HEK293 (cell line): ENCODE data around the gene NEK6.

Experiments
- FEZF1 ChIP-seq: fragments of 450-650 bp; formaldehyde crosslinking; IDR thresholded peaks from 2 replicates; pipeline ENCODE4 v1.5.1; 2016; ENCODE audit warnings: missing biosample characterization, missing genetic modification characterization
- KLF1 ChIP-seq: fragments of 450-650 bp; formaldehyde crosslinking; IDR thresholded peaks from 2 replicates; pipeline ENCODE4 v1.5.1; 2016; ENCODE audit warnings: missing biosample characterization, missing genetic modification characterization
- SP7 ChIP-seq: fragments of 450-650 bp; formaldehyde crosslinking; IDR thresholded peaks from 2 replicates; pipeline ENCODE4 v1.5.1; 2016; ENCODE audit warnings: missing biosample characterization, missing genetic modification characterization
- ZBTB48 ChIP-seq: fragments of 450-650 bp; formaldehyde crosslinking; IDR thresholded peaks from 2 replicates; pipeline ENCODE4 v1.5.1; 2016; ENCODE audit warnings: missing biosample characterization, missing genetic modification characterization
- ZNF114 ChIP-seq: fragments of 450-650 bp; formaldehyde crosslinking; IDR thresholded peaks from 2 replicates; pipeline ENCODE4 v1.5.0; 2017; ENCODE audit warnings: missing biosample characterization, missing genetic modification characterization
- ZNF202 ChIP-seq: fragments of 450-650 bp; formaldehyde crosslinking; IDR thresholded peaks from 2 replicates; pipeline ENCODE4 v1.5.1; 2016; ENCODE audit warnings: missing biosample characterization, missing genetic modification characterization, borderline replicate concordance
- ZNF223 ChIP-seq: fragments of 450-650 bp; formaldehyde crosslinking; IDR thresholded peaks from 2 replicates; pipeline ENCODE4 v1.5.1; 2016; ENCODE audit warnings: missing biosample characterization, missing genetic modification characterization
- ZNF426 ChIP-seq: fragments of 450-650 bp; formaldehyde crosslinking; IDR thresholded peaks from 2 replicates; pipeline ENCODE4 v1.5.1; 2017; ENCODE audit warnings: missing biosample characterization, missing genetic modification characterization, mild to moderate bottlenecking, inconsistent platforms, moderate library complexity
- ZNF473 ChIP-seq: fragments of 450-650 bp; formaldehyde crosslinking; IDR thresholded peaks from 2 replicates; pipeline ENCODE4 v1.5.1; 2017; ENCODE audit warnings: missing biosample characterization, missing genetic modification characterization
- ZNF529 ChIP-seq: fragments of 450-650 bp; formaldehyde crosslinking; IDR thresholded peaks from 2 replicates; pipeline ENCODE4 v1.5.1; 2017; ENCODE audit warnings: missing genetic modification characterization, missing biosample characterization; ENCODE audit not compliant: insufficient replicate concordance
- ZNF548 ChIP-seq: fragments of 450-650 bp; formaldehyde crosslinking; IDR thresholded peaks from 2 replicates; pipeline ENCODE4 v1.5.1; 2016; ENCODE audit warnings: missing biosample characterization, missing genetic modification characterization
- ZNF621 ChIP-seq: fragments of 450-650 bp; formaldehyde crosslinking; IDR thresholded peaks from 2 replicates; pipeline ENCODE4 v1.5.1; 2017; ENCODE audit warnings: missing biosample characterization, missing genetic modification characterization
- ZNF626 ChIP-seq: fragments of 450-650 bp; sonication (Bioruptor Pico); formaldehyde crosslinking; IDR thresholded peaks from 2 replicates; pipeline ENCODE4 v1.5.1; 2018; ENCODE audit warnings: missing biosample characterization, missing genetic modification characterization, inconsistent platforms
- ZNF747 ChIP-seq: fragments of 450-650 bp; formaldehyde crosslinking; IDR thresholded peaks from 2 replicates; pipeline ENCODE4 v1.5.1; 2016; ENCODE audit warnings: missing biosample characterization, missing genetic modification characterization
- ZNF76 ChIP-seq: fragments of 450-650 bp; formaldehyde crosslinking; IDR thresholded peaks from 2 replicates; pipeline ENCODE4; 2016; ENCODE audit warnings: low read depth, missing biosample characterization, missing genetic modification characterization, borderline replicate concordance
- ZNF830 ChIP-seq: fragments of 450-650 bp; IDR thresholded peaks from 2 replicates; pipeline ENCODE4 v1.5.0; 2018; ENCODE audit warnings: missing biosample characterization, missing genetic modification characterization, low read depth, mild to moderate bottlenecking, moderate library complexity
- ZNF843 ChIP-seq: fragments of 450-650 bp; formaldehyde crosslinking; IDR thresholded peaks from 2 replicates; pipeline ENCODE4 v1.5.1; 2016; ENCODE audit warnings: missing biosample characterization, missing genetic modification characterization
- TF ChIP-seq, protein P1 (sequence below): fragments of 450-650 bp; formaldehyde crosslinking; IDR thresholded peaks from 2 replicates; pipeline ENCODE4 v1.5.1; 2016; ENCODE audit warnings: missing biosample characterization, missing genetic modification characterization
- TF ChIP-seq, protein P2 (sequence below): fragments of 450-650 bp; formaldehyde crosslinking; IDR thresholded peaks from 2 replicates; pipeline ENCODE4 v1.5.1; 2016; ENCODE audit warnings: missing biosample characterization, missing genetic modification characterization
- TF ChIP-seq, protein P3 (sequence below): fragments of 450-650 bp; IDR thresholded peaks from 2 replicates; pipeline ENCODE4 v1.5.1; 2018; ENCODE audit warnings: missing biosample characterization, missing genetic modification characterization
- TF ChIP-seq, protein P4 (sequence below): fragments of 450-650 bp; formaldehyde crosslinking; IDR thresholded peaks from 2 replicates; pipeline ENCODE4 v1.5.1; 2016; ENCODE audit warnings: missing biosample characterization, missing genetic modification characterization, borderline replicate concordance
- TF ChIP-seq, protein P5 (sequence below): sonication (generic); formaldehyde crosslinking; IDR thresholded peaks from 2 replicates; pipeline ENCODE4 v1.8.1; 2022; ENCODE audit warnings: mild to moderate bottlenecking, moderate library complexity, missing genetic modification reagents

Gene NEK6

DNA sequence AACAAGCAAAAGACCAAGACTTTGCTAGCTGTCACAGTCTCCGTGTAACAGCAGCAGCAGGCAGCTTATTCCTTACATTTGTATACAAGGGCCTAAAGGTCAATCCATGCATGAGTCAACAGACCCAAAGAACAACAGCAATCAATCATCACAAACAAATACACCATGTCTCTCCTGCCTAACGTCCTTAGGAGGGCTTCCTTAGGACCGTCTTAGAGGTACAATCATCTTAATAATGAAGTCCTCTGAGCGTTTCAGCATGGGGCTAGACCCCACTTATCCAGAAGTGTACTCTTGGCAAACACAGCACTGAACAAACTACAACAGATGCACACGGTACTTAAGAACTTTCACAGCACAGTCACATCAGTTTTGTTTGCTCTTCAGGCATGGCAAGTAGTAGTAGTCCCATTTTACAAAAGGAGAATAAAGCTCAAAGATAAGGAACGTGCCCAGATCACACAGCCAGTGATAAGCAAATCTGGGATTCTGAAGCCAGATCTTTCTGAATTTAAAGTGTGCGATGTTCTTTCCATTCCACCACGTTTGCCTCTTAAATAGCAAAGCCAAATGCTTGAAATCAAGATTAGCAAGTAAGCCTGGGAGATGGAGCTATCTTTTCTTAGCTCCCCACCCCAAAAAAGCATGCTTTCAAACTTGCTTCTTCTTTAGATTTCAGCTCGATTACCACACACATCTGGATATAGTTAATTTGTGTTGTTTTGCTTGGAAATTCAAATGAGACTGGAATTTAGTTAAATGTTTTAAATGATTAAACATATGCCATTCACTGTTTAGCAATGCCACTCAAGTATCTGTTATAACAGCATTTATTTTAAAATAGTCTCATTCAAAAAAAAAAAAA lies 133.3 kb downstream of the NEK6 start (continued):
- TF ChIP-seq, protein P1, sequence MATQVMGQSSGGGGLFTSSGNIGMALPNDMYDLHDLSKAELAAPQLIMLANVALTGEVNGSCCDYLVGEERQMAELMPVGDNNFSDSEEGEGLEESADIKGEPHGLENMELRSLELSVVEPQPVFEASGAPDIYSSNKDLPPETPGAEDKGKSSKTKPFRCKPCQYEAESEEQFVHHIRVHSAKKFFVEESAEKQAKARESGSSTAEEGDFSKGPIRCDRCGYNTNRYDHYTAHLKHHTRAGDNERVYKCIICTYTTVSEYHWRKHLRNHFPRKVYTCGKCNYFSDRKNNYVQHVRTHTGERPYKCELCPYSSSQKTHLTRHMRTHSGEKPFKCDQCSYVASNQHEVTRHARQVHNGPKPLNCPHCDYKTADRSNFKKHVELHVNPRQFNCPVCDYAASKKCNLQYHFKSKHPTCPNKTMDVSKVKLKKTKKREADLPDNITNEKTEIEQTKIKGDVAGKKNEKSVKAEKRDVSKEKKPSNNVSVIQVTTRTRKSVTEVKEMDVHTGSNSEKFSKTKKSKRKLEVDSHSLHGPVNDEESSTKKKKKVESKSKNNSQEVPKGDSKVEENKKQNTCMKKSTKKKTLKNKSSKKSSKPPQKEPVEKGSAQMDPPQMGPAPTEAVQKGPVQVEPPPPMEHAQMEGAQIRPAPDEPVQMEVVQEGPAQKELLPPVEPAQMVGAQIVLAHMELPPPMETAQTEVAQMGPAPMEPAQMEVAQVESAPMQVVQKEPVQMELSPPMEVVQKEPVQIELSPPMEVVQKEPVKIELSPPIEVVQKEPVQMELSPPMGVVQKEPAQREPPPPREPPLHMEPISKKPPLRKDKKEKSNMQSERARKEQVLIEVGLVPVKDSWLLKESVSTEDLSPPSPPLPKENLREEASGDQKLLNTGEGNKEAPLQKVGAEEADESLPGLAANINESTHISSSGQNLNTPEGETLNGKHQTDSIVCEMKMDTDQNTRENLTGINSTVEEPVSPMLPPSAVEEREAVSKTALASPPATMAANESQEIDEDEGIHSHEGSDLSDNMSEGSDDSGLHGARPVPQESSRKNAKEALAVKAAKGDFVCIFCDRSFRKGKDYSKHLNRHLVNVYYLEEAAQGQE (tag by site-specific recombination), result no peak
- TF ChIP-seq ZNF529 (no peak), ZNF473 (tag by site-specific recombination) (no peak), ZNF76 (tag by site-specific recombination) (no peak), ZNF426 (tag by site-specific recombination) (no peak), ZNF747 (no peak), ZNF843 (tag by site-specific recombination) (no peak), ZNF621 (no peak), KLF1 (no peak), ZNF626 (tag by site-specific recombination) (no peak), ZNF223 (tag by site-specific recombination) (no peak), ZNF830 (tag by site-specific recombination) (no peak), SP7 (tag by site-specific recombination) (peak; percentile 57; the same call in 1 of the 2 replicates), ZBTB48 (no peak), ZNF548 (tag by site-specific recombination) (no peak), FEZF1 (tag by site-specific recombination) (0 out of 2 replicates have a peak, but pooled peaks have one; percentile 9), ZNF202 (tag by site-specific recombination) (no peak), ZNF114 (no peak)
- TF ChIP-seq, protein P2, sequence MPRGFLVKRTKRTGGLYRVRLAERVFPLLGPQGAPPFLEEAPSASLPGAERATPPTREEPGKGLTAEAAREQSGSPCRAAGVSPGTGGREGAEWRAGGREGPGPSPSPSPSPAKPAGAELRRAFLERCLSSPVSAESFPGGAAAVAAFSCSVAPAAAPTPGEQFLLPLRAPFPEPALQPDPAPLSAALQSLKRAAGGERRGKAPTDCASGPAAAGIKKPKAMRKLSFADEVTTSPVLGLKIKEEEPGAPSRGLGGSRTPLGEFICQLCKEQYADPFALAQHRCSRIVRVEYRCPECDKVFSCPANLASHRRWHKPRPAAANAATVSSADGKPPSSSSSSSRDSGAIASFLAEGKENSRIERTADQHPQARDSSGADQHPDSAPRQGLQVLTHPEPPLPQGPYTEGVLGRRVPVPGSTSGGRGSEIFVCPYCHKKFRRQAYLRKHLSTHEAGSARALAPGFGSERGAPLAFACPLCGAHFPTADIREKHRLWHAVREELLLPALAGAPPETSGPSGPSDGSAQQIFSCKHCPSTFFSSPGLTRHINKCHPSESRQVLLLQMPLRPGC (tag by site-specific recombination), result peak; percentile 39; the same call in 1 of the 2 replicates
- TF ChIP-seq, protein P3, sequence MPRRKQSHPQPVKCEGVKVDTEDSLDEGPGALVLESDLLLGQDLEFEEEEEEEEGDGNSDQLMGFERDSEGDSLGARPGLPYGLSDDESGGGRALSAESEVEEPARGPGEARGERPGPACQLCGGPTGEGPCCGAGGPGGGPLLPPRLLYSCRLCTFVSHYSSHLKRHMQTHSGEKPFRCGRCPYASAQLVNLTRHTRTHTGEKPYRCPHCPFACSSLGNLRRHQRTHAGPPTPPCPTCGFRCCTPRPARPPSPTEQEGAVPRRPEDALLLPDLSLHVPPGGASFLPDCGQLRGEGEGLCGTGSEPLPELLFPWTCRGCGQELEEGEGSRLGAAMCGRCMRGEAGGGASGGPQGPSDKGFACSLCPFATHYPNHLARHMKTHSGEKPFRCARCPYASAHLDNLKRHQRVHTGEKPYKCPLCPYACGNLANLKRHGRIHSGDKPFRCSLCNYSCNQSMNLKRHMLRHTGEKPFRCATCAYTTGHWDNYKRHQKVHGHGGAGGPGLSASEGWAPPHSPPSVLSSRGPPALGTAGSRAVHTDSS (tag by site-specific recombination), result no peak
- TF ChIP-seq, protein P4, sequence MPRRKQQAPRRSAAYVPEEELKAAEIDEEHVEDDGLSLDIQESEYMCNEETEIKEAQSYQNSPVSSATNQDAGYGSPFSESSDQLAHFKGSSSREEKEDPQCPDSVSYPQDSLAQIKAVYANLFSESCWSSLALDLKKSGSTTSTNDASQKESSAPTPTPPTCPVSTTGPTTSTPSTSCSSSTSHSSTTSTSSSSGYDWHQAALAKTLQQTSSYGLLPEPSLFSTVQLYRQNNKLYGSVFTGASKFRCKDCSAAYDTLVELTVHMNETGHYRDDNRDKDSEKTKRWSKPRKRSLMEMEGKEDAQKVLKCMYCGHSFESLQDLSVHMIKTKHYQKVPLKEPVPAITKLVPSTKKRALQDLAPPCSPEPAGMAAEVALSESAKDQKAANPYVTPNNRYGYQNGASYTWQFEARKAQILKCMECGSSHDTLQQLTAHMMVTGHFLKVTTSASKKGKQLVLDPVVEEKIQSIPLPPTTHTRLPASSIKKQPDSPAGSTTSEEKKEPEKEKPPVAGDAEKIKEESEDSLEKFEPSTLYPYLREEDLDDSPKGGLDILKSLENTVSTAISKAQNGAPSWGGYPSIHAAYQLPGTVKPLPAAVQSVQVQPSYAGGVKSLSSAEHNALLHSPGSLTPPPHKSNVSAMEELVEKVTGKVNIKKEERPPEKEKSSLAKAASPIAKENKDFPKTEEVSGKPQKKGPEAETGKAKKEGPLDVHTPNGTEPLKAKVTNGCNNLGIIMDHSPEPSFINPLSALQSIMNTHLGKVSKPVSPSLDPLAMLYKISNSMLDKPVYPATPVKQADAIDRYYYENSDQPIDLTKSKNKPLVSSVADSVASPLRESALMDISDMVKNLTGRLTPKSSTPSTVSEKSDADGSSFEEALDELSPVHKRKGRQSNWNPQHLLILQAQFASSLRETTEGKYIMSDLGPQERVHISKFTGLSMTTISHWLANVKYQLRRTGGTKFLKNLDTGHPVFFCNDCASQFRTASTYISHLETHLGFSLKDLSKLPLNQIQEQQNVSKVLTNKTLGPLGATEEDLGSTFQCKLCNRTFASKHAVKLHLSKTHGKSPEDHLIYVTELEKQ (tag by site-specific recombination), result peak; percentile 72; the same call in 1 of the 2 replicates
- TF ChIP-seq, protein P5, sequence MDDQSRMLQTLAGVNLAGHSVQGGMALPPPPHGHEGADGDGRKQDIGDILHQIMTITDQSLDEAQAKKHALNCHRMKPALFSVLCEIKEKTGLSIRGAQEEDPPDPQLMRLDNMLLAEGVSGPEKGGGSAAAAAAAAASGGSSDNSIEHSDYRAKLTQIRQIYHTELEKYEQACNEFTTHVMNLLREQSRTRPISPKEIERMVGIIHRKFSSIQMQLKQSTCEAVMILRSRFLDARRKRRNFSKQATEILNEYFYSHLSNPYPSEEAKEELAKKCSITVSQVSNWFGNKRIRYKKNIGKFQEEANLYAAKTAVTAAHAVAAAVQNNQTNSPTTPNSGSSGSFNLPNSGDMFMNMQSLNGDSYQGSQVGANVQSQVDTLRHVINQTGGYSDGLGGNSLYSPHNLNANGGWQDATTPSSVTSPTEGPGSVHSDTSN, result no peak
- TF ChIP-seq, all 188 proteins: peak for 8
